Fibroblast of lung (primary cell): Measurements from ENCODE around the gene TMEM30A. TPM values are rescaled to one million over a fixed set of nuclear protein-coding genes. Genes with fewer than 3 reads are reported as not detected.

Source experiments
- DNase-seq, 2 donors: peaks; one replicate each; pipeline versions ENCODE4 v3.0.0 to v3.0.0-alpha.2; 2010; ENCODE audit warnings: low read depth in 2 of 2
- H2AFZ ChIP-seq: 2 replicates; pipeline ENCODE4 v1.5.1; 2012; ENCODE audit warnings: low read length, control low read depth, inconsistent platforms
- H3K27ac ChIP-seq: 2 replicates; pipeline ENCODE4 v1.5.1; 2011; ENCODE audit warnings: low read length, control low read depth; ENCODE audit not compliant: insufficient read depth
- H3K27me3 ChIP-seq: 2 replicates; pipeline ENCODE4 v1.5.1; 2011; ENCODE audit warnings: mild to moderate bottlenecking, low read length; ENCODE audit not compliant: control insufficient read depth, insufficient read depth
- H3K36me3 ChIP-seq: 2 replicates; pipeline ENCODE4 v1.5.1; 2011; ENCODE audit warnings: low read length; ENCODE audit not compliant: control insufficient read depth, insufficient read depth
- H3K4me1 ChIP-seq: 2 replicates; pipeline ENCODE4 v1.5.1; 2011; ENCODE audit warnings: low read length; ENCODE audit not compliant: control insufficient read depth, insufficient read depth; ENCODE audit errors: extremely low read depth
- H3K4me2 ChIP-seq: 2 replicates; pipeline ENCODE4 v1.5.1; 2011; ENCODE audit warnings: low read length, control low read depth; ENCODE audit not compliant: insufficient read depth; ENCODE audit errors: extremely low read depth
- H3K4me3 ChIP-seq, 4 experiments: fragments of 200-600 bp in 1 of 4; sonication (generic) in 1 of 4; replicated peaks in 1 of 4; 2 replicates each; pipeline ENCODE4 v1.5.1; 2011 to 2016; ENCODE audit warnings: low read length in 4 of 4, low read depth in 3 of 4, mild to moderate bottlenecking in 3 of 4, control low read depth in 2 of 4, inconsistent platforms in 1 of 4, mixed read lengths in 1 of 4; ENCODE audit not compliant: insufficient read depth in 1 of 4; ENCODE audit errors: control extremely low read depth in 1 of 4
- H3K79me2 ChIP-seq: 2 replicates; pipeline ENCODE4 v1.5.1; 2012; ENCODE audit warnings: mild to moderate bottlenecking, low read length, inconsistent platforms; ENCODE audit not compliant: control insufficient read depth, insufficient read depth
- H3K9ac ChIP-seq: 2 replicates; pipeline ENCODE4 v1.5.1; 2011; ENCODE audit warnings: mild to moderate bottlenecking, low read length, control low read depth; ENCODE audit not compliant: insufficient read depth
- H3K9me3 ChIP-seq: 2 replicates; pipeline ENCODE4 v1.5.1; 2012; ENCODE audit warnings: low read depth, low read length; ENCODE audit not compliant: control insufficient read depth, insufficient read depth
- H4K20me1 ChIP-seq: 2 replicates; pipeline ENCODE4 v1.5.1; 2011; ENCODE audit warnings: low read length; ENCODE audit not compliant: control insufficient read depth, insufficient read depth; ENCODE audit errors: extremely low read depth
- CTCF ChIP-seq, 2 donors: IDR thresholded peaks in 1 of 2; conservative IDR thresholded peaks in 1 of 2; 1 replicate in 1 of 2; 2 replicates in 1 of 2; pipeline ENCODE4 v1.5.1; 2011 to 2012; ENCODE audit warnings: low read length in 2 of 2, control low read depth in 1 of 2, inconsistent platforms in 1 of 2, low read depth in 1 of 2, mild to moderate bottlenecking in 1 of 2
- EZH2 ChIP-seq: IDR thresholded peaks from 2 replicates; pipeline ENCODE4 v1.5.1; 2012; ENCODE audit warnings: low read length, control low read depth, mild to moderate bottlenecking; ENCODE audit errors: missing control alignments
- polyA plus RNA-seq, 2 donors: library from polyadenylated mRNA; depleted of rRNA in 1 of 2; stranded (reverse) in 1 of 2; unstranded in 1 of 2; fragments of >200 nt; gene quantifications; 2 replicates each; pipeline ENCODE4 v1.2.1, GENCODE V29; 2011 to 2012; ENCODE audit warnings: missing spikeins in 1 of 2
- total RNA-seq: library from RNA; depleted of rRNA; stranded (reverse); fragments of >200 nt; gene quantifications from 2 replicates; pipeline ENCODE4 v1.2.1, GENCODE V29; 2014

The TMEM30A gene
- total and polyA plus RNA-seq, 2 donors (not counting 1 experiment from before 2014, with no cell fraction given) = 111 to 153 TPM

GRCh38 chr6:75249837-75250236, 34.8 kb downstream of the TMEM30A start:
- H3K36me3 ChIP-seq = no peaks in the 10 kb centered on the region
- TF ChIP-seq CTCF (conservative IDR thresholded peaks at IDR 0.05 in 1 of 2, IDR thresholded peaks at IDR 0.05 in 1 of 2; ENCODE audit: low read depth in 1 of 2, low read length in 2 of 2) (no peak), EZH2 (no peak)
- H3K27ac ChIP-seq = no peak overlapping the region
- no peaks in the 10 kb centered on the region for H3K9me3 ChIP-seq
- no peak overlapping the region for H3K9ac ChIP-seq
- no peak overlapping the region for H2AFZ ChIP-seq
- H3K4me2 ChIP-seq = no peak overlapping the region
- no peak for DNase-seq
- H4K20me1 ChIP-seq = no peaks in the 10 kb centered on the region
- H3K4me3 ChIP-seq = no peak overlapping the region
- no peaks in the 10 kb centered on the region for H3K27me3 ChIP-seq
- H3K4me1 ChIP-seq = no peaks in the 10 kb centered on the region
- no peaks in the 10 kb centered on the region for H3K79me2 ChIP-seq

GRCh38 chr6:75246386-75246785, 38.2 kb downstream of the TMEM30A start:
- Histone ChIP-seq H4K20me1 (no peaks in the 10 kb centered on the region), H3K4me2 (no peak overlapping the region), H3K4me1 (no peaks in the 10 kb centered on the region), H3K27ac (no peak overlapping the region), H3K4me3 (no peak overlapping the region), H3K79me2 (peaks cover 21% of the 10 kb centered on the region), H3K9ac (no peak overlapping the region), H3K9me3 (no peaks in the 10 kb centered on the region), H3K36me3 (no peaks in the 10 kb centered on the region), H3K27me3 (no peaks in the 10 kb centered on the region), H2AFZ (no peak overlapping the region)
- no peak for DNase-seq
- no peak for TF ChIP-seq EZH2
- TF ChIP-seq CTCF (conservative IDR thresholded peaks at IDR 0.05 in 1 of 2, IDR thresholded peaks at IDR 0.05 in 1 of 2; ENCODE audit: low read depth in 1 of 2, low read length in 2 of 2) = no peak

GRCh38 chr6:75244063-75244584, 40.5 kb downstream of the TMEM30A start:
- Histone ChIP-seq H3K4me1 (no peaks in the 10 kb centered on the region), H3K36me3 (peaks cover under 1% of the 10 kb centered on the region), H3K4me2 (peak overlapping the region; percentile 77), H3K27me3 (no peaks in the 10 kb centered on the region), H3K27ac (peak overlapping the region; percentile 97), H2AFZ (peak overlapping the region; percentile 18), H3K79me2 (peaks cover 28% of the 10 kb centered on the region), H3K9me3 (no peaks in the 10 kb centered on the region), H3K9ac (peak overlapping the region; percentile 0), H4K20me1 (no peaks in the 10 kb centered on the region), H3K4me3 (peak overlapping the region; percentile 27 to 95 (median 86))
- peak in 1 of 2 donors; percentile 23 for DNase-seq
- TF ChIP-seq CTCF (conservative IDR thresholded peaks at IDR 0.05 in 1 of 2, IDR thresholded peaks at IDR 0.05 in 1 of 2; ENCODE audit: low read depth in 1 of 2, low read length in 2 of 2) = no peak
- TF ChIP-seq EZH2 = no peak
